GM12878 (cell line): ENCODE data around the gene ANKRD13A. TPM values are rescaled to one million over a fixed set of nuclear protein-coding genes. Genes with fewer than 3 reads are reported as not detected.

Experiments
- ATAC-seq: fragments of 200-7000 bp; cut with Tn5 transposase; 3 replicates; pipeline ENCODE4 v1.9.1; 2020; ENCODE audit warnings: mild to moderate bottlenecking, moderate library complexity
- BruUV-seq: library from RNA; stranded (reverse); fragments of 400-500 nt; replicated peaks from 2 replicates; lab custom pipeline; 2021; lab: Mats Ljungman, UMichigan
- CTCF ChIA-PET: fragments of 300-600 bp; sonication (Branson Sonifier 250); formaldehyde crosslinking; extraction: SDS; loops from one replicate; lab custom pipeline; 2021; ENCODE audit warnings: inconsistent platforms; lab: Yijun Ruan, JAX
- POLR2A ChIA-PET: fragments of 350-600 bp; formaldehyde crosslinking; extraction: SDS; loops from one replicate; lab custom pipeline; 2021; ENCODE audit warnings: inconsistent platforms; lab: Charles Lee
- RAD21 ChIA-PET: fragments of 300-600 bp; sonication (Branson Sonifier 250); formaldehyde crosslinking; loops from one replicate; lab custom pipeline; 2023; ENCODE audit warnings: antibody characterized with exemption; ENCODE audit not compliant: unreplicated experiment; lab: Charles Lee
- SMC1A ChIA-PET: fragments of 300-600 bp; sonication (Branson Sonifier 250); formaldehyde crosslinking; loops from one replicate; lab custom pipeline; 2023; ENCODE audit not compliant: unreplicated experiment, uncharacterized antibody; lab: Charles Lee
- DNase-seq: peaks from one replicate; pipeline ENCODE4 v3.0.0-alpha.2; 2011; ENCODE audit warnings: low read depth, low spot score
- FAIRE-seq: peaks from 3 replicates; lab custom pipeline; 2011; peaks lifted over from hg19 to GRCh38; lab: Jason Lieb, UNC
- H2AFZ ChIP-seq: 2 replicates; pipeline ENCODE4 v1.6.0; 2011; ENCODE audit warnings: low read depth, low read length, control low read depth; ENCODE audit not compliant: control insufficient read depth
- H3K27ac ChIP-seq: 2 replicates; pipeline ENCODE4 v1.5.1; 2011; ENCODE audit warnings: control low read depth; ENCODE audit not compliant: control insufficient read depth, insufficient read depth
- H3K27me3 ChIP-seq, 2 experiments: replicated peaks in 1 of 2; 2 replicates each; pipeline versions ENCODE4 v1.6.0 to v1.6.1; 2011; ENCODE audit warnings: low read length in 1 of 2; ENCODE audit not compliant: control insufficient read depth in 2 of 2, insufficient read depth in 2 of 2
- H3K36me3 ChIP-seq, 2 experiments: 2 replicates each; pipeline ENCODE4 v1.5.1; 2011; ENCODE audit warnings: low read length in 1 of 2; ENCODE audit not compliant: control insufficient read depth in 2 of 2, insufficient read depth in 2 of 2
- H3K4me1 ChIP-seq: 2 replicates; pipeline ENCODE4 v1.6.1; 2011; ENCODE audit warnings: mild to moderate bottlenecking, low read length, moderate library complexity, mixed read lengths; ENCODE audit not compliant: control insufficient read depth, insufficient read depth
- H3K4me2 ChIP-seq: 2 replicates; pipeline ENCODE4 v1.6.0; 2011; ENCODE audit warnings: control low read depth; ENCODE audit not compliant: control insufficient read depth, insufficient read depth
- H3K4me3 ChIP-seq: fragments of 200-600 bp; sonication (generic); 2 replicates; pipeline ENCODE4 v1.5.1; 2016
- H3K79me2 ChIP-seq: 2 replicates; pipeline ENCODE4 v1.6.0; 2011; ENCODE audit warnings: low read length; ENCODE audit not compliant: control insufficient read depth, insufficient read depth
- H3K9ac ChIP-seq: 2 replicates; pipeline ENCODE4 v1.8.0; 2011; ENCODE audit warnings: low read length, control low read depth, mixed read lengths; ENCODE audit not compliant: control insufficient read depth, insufficient read depth
- H3K9me3 ChIP-seq: replicated peaks from 3 replicates; pipeline ENCODE4 v1.5.1; 2011; ENCODE audit warnings: mild to moderate bottlenecking, low read length; ENCODE audit not compliant: control insufficient read depth, insufficient read depth
- H4K20me1 ChIP-seq: 2 replicates; pipeline ENCODE4 v1.6.0; 2011; ENCODE audit not compliant: control insufficient read depth, insufficient read depth
- IKZF1 ChIP-seq: fragments of 450-650 bp; conservative IDR thresholded peaks from 2 replicates; pipeline ENCODE4 v1.6.1; 2017; ENCODE audit warnings: antibody characterized with exemption, mild to moderate bottlenecking
- PRDM15 ChIP-seq: fragments of 450-650 bp; formaldehyde crosslinking; IDR thresholded peaks from 2 replicates; pipeline ENCODE4 v1.4.0; 2020; ENCODE audit warnings: mild to moderate bottlenecking, moderate library complexity
- RB1 ChIP-seq: fragments of 450-650 bp; formaldehyde crosslinking; IDR thresholded peaks from 2 replicates; pipeline ENCODE4 v1.6.1; 2017; ENCODE audit warnings: mild to moderate bottlenecking, borderline replicate concordance
- SPI1 ChIP-seq: IDR thresholded peaks from 2 replicates; pipeline ENCODE4 v1.6.1; 2011; ENCODE audit warnings: low read depth, mild to moderate bottlenecking, low read length, moderate library complexity, borderline replicate concordance; ENCODE audit not compliant: insufficient read depth
- ZBTB40 ChIP-seq: fragments of 450-650 bp; IDR thresholded peaks from 2 replicates; pipeline ENCODE4 v1.6.1; 2016; ENCODE audit warnings: mild to moderate bottlenecking, moderate library complexity, borderline replicate concordance
- WGBS: methylation state at CpG from one replicate; pipeline ENCODE4 v1.1.6; 2016; ENCODE audit warnings: low lambda C conversion rate; ENCODE audit not compliant: insufficient replicate concordance, insufficient coverage; ENCODE audit errors: missing lambda C conversion rate; 5-methylcytosine and 5-hydroxymethylcytosine counted together
- in situ Hi-C: fragments of 300-500 bp; cut with MboI; formaldehyde crosslinking; loops from 9 replicates; pipeline ENCODE4 v1.14.3; 2018; ENCODE audit warnings: mixed read lengths
- intact Hi-C: fragments of 100-400 bp; cut with micrococcal nuclease; formaldehyde crosslinking; loops from one replicate; pipeline ENCODE4 v1.14.2; 2022; ENCODE audit not compliant: unreplicated experiment
- polyA plus RNA-seq, 11 experiments: library from polyadenylated mRNA; depleted of rRNA in 4 of 11; unstranded in 6 of 11; stranded (reverse) in 5 of 11; fragments of >200 nt; fragmentation: Nextera tagmentation in 4 of 11; fragmentation: Illumina TruSeq in 1 of 11; extraction: Ambion mirVana in 4 of 11; extraction: Trizol in 1 of 11; gene quantifications; 1 replicate in 1 of 11; 2 replicates in 10 of 11; pipeline versions ENCODE4 v1.2.1 to v1.2.3, GENCODE V29; 2011 to 2016; ENCODE audit warnings: inconsistent platforms in 2 of 11, missing spikeins in 2 of 11, low read depth in 1 of 11
- total RNA-seq, 4 experiments: library from RNA; depleted of rRNA in 3 of 4; stranded (reverse); fragments of >200 nt in 3 of 4; fragmentation: Illumina TruSeq in 1 of 4; extraction: Trizol in 1 of 4; gene quantifications; 2 replicates each; pipeline versions ENCODE4 v1.2.1 to v1.2.3, GENCODE V29; 2013 to 2021

Gene ANKRD13A
- total and polyA plus RNA-seq, 10 of the 15 experiments (the other 5 are each of a cell fraction or from before 2014, with no cell fraction given): 10.2 to 93.4 (median 76.5) TPM

GRCh38 chr12:109988903-109989302 lies 10.3 kb upstream of the ANKRD13A start:
- ChIA-PET POLR2A (no interaction called here), RAD21 (no interaction called here), SMC1A (interaction anchor here (0.9 to 1.3 kb wide), 2 partner anchors 13 to 15 kb away, joined by 3 read pairs; no protein-coding TSS in a partner anchor), CTCF (interaction anchor here (1.0 kb wide), 1 partner anchor 14 kb away, joined by 3 read pairs; no protein-coding TSS in a partner anchor)
- H3K79me2 ChIP-seq: peaks cover 21% of the 10 kb centered on the region
- in situ Hi-C loops: no loop called here
- H3K4me1 ChIP-seq: peaks cover 9% of the 10 kb centered on the region; the same call in 1 of the 2 replicates
- no TSS peak for BruUV-seq
- H3K27ac ChIP-seq: no peak overlapping the region
- H4K20me1 ChIP-seq: no peaks in the 10 kb centered on the region; the same call in 1 of the 2 replicates
- H2AFZ ChIP-seq: no peak overlapping the region
- DNase-seq (no peak), ATAC-seq (no peak), FAIRE-seq (no peak)
- H3K9me3 ChIP-seq: no peaks in the 10 kb centered on the region
- intact Hi-C loops: no loop called here
- WGBS: 85% methylated on average over 8 of the region's 8 CpGs
- no peaks in the 10 kb centered on the region for H3K27me3 ChIP-seq
- TF ChIP-seq SPI1: peak; percentile 66; the same call in 1 of the 2 replicates
- no peak for TF ChIP-seq IKZF1
- no peak for TF ChIP-seq ZBTB40
- no peak for TF ChIP-seq PRDM15 (CRISPR knock-in tag)
- no peak for TF ChIP-seq RB1
- no peak overlapping the region for H3K4me3 ChIP-seq
- no peak overlapping the region for H3K4me2 ChIP-seq
- peaks cover 8 to 19% of the 10 kb centered on the region in 2 experiments for H3K36me3 ChIP-seq
- no peak overlapping the region for H3K9ac ChIP-seq
